ENCODE measurements around the gene FTO. TPM values are rescaled to one million over a fixed set of nuclear protein-coding genes. Genes with fewer than 3 reads are reported as not detected.
A peak's percentile ranks its signal among the peaks of the same experiment; 100 is the strongest.

Gene FTO
- total RNA-seq, 2 donors from 2014 or later, result 72.7 to 73.6 TPM

- Histone ChIP-seq H3K4me3 (no peak overlapping the region), H3K27me3 (replicated peaks; ENCODE audit: insufficient read depth) (no peaks in the 10 kb centered on the region), H3K36me3 (no peaks in the 10 kb centered on the region), H3K4me1 (replicated peaks) (no peaks in the 10 kb centered on the region), H3K27ac (no peak overlapping the region), H3K9me3 (no peaks in the 10 kb centered on the region)
- no peak for DNase-seq (ENCODE audit: low spot score)
- 17% methylated on average over 1 of the region's 1 CpG for WGBS
- no peak for TF ChIP-seq POLR2A (IDR thresholded peaks at IDR 0.05)
- TF ChIP-seq CTCF (IDR thresholded peaks at IDR 0.05), result no peak
- no peak for TF ChIP-seq POLR2AphosphoS5 (IDR thresholded peaks at IDR 0.05)
- intact Hi-C loops (cut with DNase I), result no loop called here
Measured at GRCh38 chr16:53753431-53753830, 49.5 kb downstream of the FTO start.

GRCh38 chr16:53755026-53755910 lies 51.3 kb downstream of the FTO start:
- TF ChIP-seq CTCF (IDR thresholded peaks at IDR 0.05), result no peak
- no peak for TF ChIP-seq POLR2AphosphoS5 (IDR thresholded peaks at IDR 0.05)
- TF ChIP-seq POLR2A (IDR thresholded peaks at IDR 0.05), result no peak
- Histone ChIP-seq H3K9me3 (no peaks in the 10 kb centered on the region), H3K4me1 (replicated peaks) (no peaks in the 10 kb centered on the region), H3K36me3 (no peaks in the 10 kb centered on the region), H3K27me3 (replicated peaks; ENCODE audit: insufficient read depth) (no peaks in the 10 kb centered on the region), H3K4me3 (no peak overlapping the region), H3K27ac (no peak overlapping the region)
- DNase-seq (ENCODE audit: low spot score), result no peak
- WGBS, result 75% methylated on average over 9 of the region's 9 CpGs
- intact Hi-C loops (cut with DNase I), result no loop called here

- DNase-seq (ENCODE audit: low spot score), result no peak
- Histone ChIP-seq H3K9me3 (no peaks in the 10 kb centered on the region), H3K4me1 (replicated peaks) (no peaks in the 10 kb centered on the region), H3K4me3 (no peak overlapping the region), H3K27me3 (replicated peaks; ENCODE audit: insufficient read depth) (no peaks in the 10 kb centered on the region), H3K36me3 (no peaks in the 10 kb centered on the region), H3K27ac (no peak overlapping the region)
- no peak for TF ChIP-seq CTCF (IDR thresholded peaks at IDR 0.05)
- peak; percentile 62 for TF ChIP-seq POLR2AphosphoS5 (IDR thresholded peaks at IDR 0.05)
- 35% methylated on average over 4 of the region's 4 CpGs for WGBS
- intact Hi-C loops (cut with DNase I), result no loop called here
Measured at GRCh38 chr16:53756275-53756996, 52.5 kb downstream of the FTO start.

- Histone ChIP-seq H3K9me3 (no peaks in the 10 kb centered on the region), H3K27ac (no peak overlapping the region), H3K4me1 (replicated peaks) (no peaks in the 10 kb centered on the region)
Measured at GRCh38 chr16:53757971-53758609, 54.1 kb downstream of the FTO start.

More at GRCh38 chr16:53757971-53758609, 54.1 kb downstream of the FTO start:
- no peak for DNase-seq (ENCODE audit: low spot score)
- Histone ChIP-seq H3K36me3 (no peaks in the 10 kb centered on the region), H3K27me3 (replicated peaks; ENCODE audit: insufficient read depth) (no peaks in the 10 kb centered on the region), H3K4me3 (no peak overlapping the region)
- WGBS, result 50% methylated on average over 4 of the region's 4 CpGs
- intact Hi-C loops (cut with DNase I), result no loop called here
- no peak for TF ChIP-seq POLR2AphosphoS5 (IDR thresholded peaks at IDR 0.05)
- TF ChIP-seq POLR2A (IDR thresholded peaks at IDR 0.05), result no peak
- no peak for TF ChIP-seq CTCF (IDR thresholded peaks at IDR 0.05)

Measured in prostate gland (tissue), 2 donors.